GM19043 (cell line): ENCODE measurements around the gene TNFRSF18.

Source experiments
- ATAC-seq: cut with Tn5 transposase; IDR thresholded peaks from one replicate; pipeline ENCODE4 v1.9.1; 2021; ENCODE audit warnings: low read depth; ENCODE audit not compliant: unreplicated experiment

The TNFRSF18 gene

DNA sequence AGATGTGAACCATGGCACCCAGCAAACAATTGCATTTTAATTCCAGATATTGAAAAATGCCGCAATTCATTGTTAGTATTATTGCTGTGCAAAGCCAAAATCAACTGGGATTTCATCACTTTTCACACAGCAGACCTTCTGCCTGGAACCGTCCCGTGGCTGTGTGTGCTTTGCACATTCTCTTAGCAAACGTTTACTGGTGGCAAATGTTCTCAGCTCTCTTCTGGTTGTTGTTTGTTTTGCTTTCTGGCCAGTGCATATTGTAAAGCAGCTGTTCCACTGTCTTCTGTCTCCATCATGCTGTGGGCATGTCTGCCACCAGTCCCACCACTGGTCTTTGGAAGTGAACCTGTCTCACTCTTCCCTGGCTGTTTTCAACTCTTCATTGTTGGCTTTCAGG is 52.5 kb downstream of the TNFRSF18 start:
- ATAC-seq: no peak
